Stimulated activated CD4-positive, alpha-beta T cell treated with anti-CD3 and anti-CD28 coated beads, Interleukin-15, amount 100 ng/mL, for 1 hour (primary cell): ENCODE data around the gene BTBD19.

Source experiments
- DNase-seq, 2 donors: peaks; one replicate each; pipeline ENCODE4 v3.0.0-alpha.2; 2020; ENCODE audit warnings: low read depth in 1 of 2, low spot score in 1 of 2

Gene BTBD19

DNA sequence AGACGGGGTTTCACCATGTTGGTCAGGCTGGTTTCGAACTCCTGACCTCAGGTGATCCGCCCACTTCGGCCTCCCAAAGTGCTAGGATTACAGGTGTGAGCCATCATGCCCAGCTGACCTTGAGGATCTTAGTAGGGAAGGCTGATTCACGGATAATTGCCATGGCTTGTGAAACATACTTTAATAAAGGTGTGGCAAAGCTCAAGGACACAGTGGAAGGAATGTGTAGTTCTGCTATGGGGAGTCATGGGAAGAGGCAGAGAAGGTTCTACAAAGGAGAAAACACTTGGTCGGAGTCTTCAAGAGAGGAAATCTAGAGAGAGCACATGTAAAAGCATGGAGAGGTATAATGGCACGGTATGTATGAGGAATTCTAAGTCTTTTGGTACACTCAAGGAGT lies 47.4 kb downstream of the BTBD19 start:
- DNase-seq: no peak

DNA sequence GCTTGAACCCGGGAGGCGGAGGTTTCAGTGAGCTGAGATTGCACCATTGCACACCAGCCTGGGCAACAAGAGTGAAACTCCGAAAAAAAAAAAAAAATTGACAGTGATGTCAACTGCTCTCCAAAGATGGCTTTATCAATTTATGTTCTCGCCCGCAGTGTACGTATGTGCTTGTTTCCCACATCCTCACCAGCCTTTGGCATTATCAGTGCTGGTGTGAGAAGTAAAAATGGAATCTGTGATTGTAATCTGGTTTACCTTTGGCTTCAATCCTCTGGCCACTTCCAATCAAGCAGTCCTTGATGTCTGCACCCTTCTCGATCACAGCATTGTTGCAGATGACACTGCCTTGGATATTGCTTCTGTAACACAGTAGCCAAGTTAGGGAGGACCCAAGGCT lies 49.1 kb downstream of the BTBD19 start:
- DNase-seq: no peak

DNA sequence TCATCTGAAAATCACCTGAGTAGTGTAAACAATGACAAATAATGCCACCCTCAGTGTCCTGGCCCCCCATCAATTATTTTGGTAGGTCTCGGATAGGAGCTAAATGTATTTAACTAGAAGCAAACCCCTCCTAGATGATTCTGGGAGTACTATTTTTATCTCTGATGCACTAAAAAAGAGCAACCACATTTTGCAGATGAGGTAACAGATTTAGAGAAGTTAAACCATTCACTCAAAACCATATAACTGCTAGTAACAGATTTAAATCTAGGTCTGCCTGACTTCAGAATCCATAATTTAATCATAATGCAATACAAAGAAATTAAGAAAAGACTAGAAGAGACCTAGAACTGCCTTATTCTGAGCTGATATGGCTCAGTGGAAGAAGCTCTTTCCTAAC lies 52.0 kb downstream of the BTBD19 start:
- DNase-seq: no peak

DNA sequence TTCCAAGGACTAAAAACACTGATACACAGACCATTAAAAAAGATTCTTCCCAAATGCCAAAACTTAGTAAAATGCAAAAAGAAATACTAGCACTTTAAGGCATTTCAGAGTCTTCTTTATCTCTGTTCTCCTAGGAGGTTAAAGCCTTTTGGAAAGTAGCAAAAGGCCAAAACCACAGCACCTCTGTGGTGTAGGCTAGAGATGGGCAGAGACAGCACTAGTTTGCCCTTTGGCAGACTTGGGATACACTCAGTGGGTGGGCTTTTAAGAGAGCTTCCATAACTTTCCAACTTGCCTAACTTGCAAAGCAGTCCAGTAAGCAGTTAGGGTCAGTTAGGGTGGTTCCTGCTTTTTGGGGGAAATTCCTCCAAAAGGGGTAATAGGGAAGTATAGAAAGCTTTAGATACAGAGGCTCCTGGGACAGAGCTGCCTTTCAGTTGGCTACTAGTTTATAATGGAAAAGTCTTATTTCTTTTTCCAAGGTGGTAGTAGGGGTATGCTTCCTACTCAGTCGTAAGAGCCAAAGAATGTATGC lies 52.6 kb downstream of the BTBD19 start:
- DNase-seq: no peak

DNA sequence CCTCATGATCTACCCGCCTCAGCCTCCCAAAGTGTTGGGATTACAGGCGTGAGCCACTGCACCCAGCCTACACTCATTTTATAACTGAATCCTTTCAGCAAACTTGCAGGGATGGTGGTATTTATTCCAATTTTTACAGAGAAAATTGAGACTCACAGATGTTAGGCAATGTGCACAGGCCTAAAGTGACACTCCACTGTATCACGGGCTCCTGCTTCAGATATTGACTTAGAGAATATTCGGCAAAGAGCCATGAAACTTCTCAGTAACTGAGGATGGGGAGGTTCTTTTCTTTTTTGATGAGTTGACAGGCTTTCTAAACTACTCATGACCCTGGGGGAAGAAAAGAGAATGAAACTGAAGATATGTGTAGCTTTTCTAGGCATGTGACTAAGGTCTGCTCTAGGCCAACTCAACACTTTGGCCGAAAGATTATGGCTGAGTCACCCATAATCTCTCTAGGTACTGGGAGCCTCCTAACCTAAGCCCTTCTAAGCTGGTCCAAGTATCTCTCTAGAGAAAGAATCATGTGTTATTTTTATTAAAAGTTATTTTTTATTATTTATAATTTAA lies 54.6 kb downstream of the BTBD19 start:
- no peak for DNase-seq
